H9 (cell line): Measurements from ENCODE around the gene SRPK2. TPM values are rescaled to one million over a fixed set of nuclear protein-coding genes. Genes with fewer than 3 reads are reported as not detected.
A peak's percentile ranks its signal among the peaks of the same experiment; 100 is the strongest.

Experiments used
- DNase-seq: peaks from one replicate; pipeline ENCODE4 v3.0.0-alpha.2; 2017
- H2AFZ ChIP-seq: one replicate; pipeline ENCODE4 v1.6.1; 2013; ENCODE audit warnings: mild to moderate bottlenecking, low read length, control low read depth, moderate library complexity
- H2AK5ac ChIP-seq: 2 replicates; pipeline ENCODE4 v1.6.1; 2013; ENCODE audit warnings: low read length, control low read depth, mixed read lengths; ENCODE audit not compliant: insufficient read length
- H2BK120ac ChIP-seq: one replicate; pipeline ENCODE4 v1.6.1; 2013; ENCODE audit warnings: low read depth, mild to moderate bottlenecking, low read length, control low read depth, inconsistent platforms; ENCODE audit not compliant: poor library complexity, severe bottlenecking
- H2BK12ac ChIP-seq: 2 replicates; pipeline ENCODE4 v1.6.1; 2013; ENCODE audit warnings: low read length, control low read depth, mixed read lengths, low read depth; ENCODE audit not compliant: insufficient read length
- H2BK15ac ChIP-seq: 2 replicates; pipeline ENCODE4 v1.6.1; 2013; ENCODE audit warnings: low read depth, low read length, control low read depth
- H2BK20ac ChIP-seq: one replicate; pipeline ENCODE4 v1.6.1; 2013; ENCODE audit warnings: low read depth, mild to moderate bottlenecking, low read length, control low read depth, inconsistent platforms; ENCODE audit not compliant: poor library complexity, severe bottlenecking
- H2BK5ac ChIP-seq: 2 replicates; pipeline ENCODE4 v1.6.1; 2013; ENCODE audit warnings: low read length, control low read depth, mixed read lengths; ENCODE audit not compliant: insufficient read length
- H3K14ac ChIP-seq: 2 replicates; pipeline ENCODE4 v1.6.1; 2013; ENCODE audit warnings: low read length, control low read depth; ENCODE audit not compliant: insufficient read depth
- H3K18ac ChIP-seq: 2 replicates; pipeline ENCODE4 v1.6.1; 2013; ENCODE audit warnings: low read depth, mild to moderate bottlenecking, mixed read lengths, low read length, control low read depth; ENCODE audit not compliant: insufficient read length
- H3K23ac ChIP-seq: 2 replicates; pipeline ENCODE4 v1.6.1; 2013; ENCODE audit warnings: low read length, control low read depth, mixed read lengths, low read depth; ENCODE audit not compliant: insufficient read length
- H3K23me2 ChIP-seq: 2 replicates; pipeline ENCODE4 v1.6.1; 2013; ENCODE audit warnings: low read depth, mild to moderate bottlenecking, mixed read lengths, low read length, control low read depth; ENCODE audit not compliant: insufficient read length, poor library complexity, severe bottlenecking
- H3K27ac ChIP-seq: 2 replicates; pipeline ENCODE4 v1.5.1; 2013; ENCODE audit warnings: low read length, control low read depth, mixed read lengths, low read depth; ENCODE audit not compliant: insufficient read length
- H3K27me3 ChIP-seq: 2 replicates; pipeline ENCODE4 v1.6.1; 2013; ENCODE audit warnings: low read length, control low read depth, inconsistent platforms; ENCODE audit not compliant: insufficient read depth
- H3K4ac ChIP-seq: 2 replicates; pipeline ENCODE4 v1.6.1; 2013; ENCODE audit warnings: low read depth, mild to moderate bottlenecking, control low read depth, inconsistent platforms, low read length, moderate library complexity
- H3K4me1 ChIP-seq: 2 replicates; pipeline ENCODE4 v1.6.1; 2013; ENCODE audit warnings: low read length, control low read depth, inconsistent platforms; ENCODE audit not compliant: insufficient read depth
- H3K4me2 ChIP-seq: 2 replicates; pipeline ENCODE4 v1.6.1; 2013; ENCODE audit warnings: low read length, control low read depth, mixed read lengths; ENCODE audit not compliant: insufficient read length, insufficient read depth
- H3K56ac ChIP-seq: 2 replicates; pipeline ENCODE4 v1.6.1; 2013; ENCODE audit warnings: low read depth, mild to moderate bottlenecking, mixed read lengths, low read length, control low read depth; ENCODE audit not compliant: insufficient read length
- H3K79me1 ChIP-seq: 2 replicates; pipeline ENCODE4 v1.6.1; 2013; ENCODE audit warnings: low read depth, mild to moderate bottlenecking, moderate library complexity, low read length, control low read depth, inconsistent platforms; ENCODE audit not compliant: insufficient read depth, poor library complexity, severe bottlenecking
- H3K79me2 ChIP-seq: 2 replicates; pipeline ENCODE4 v1.6.1; 2013; ENCODE audit warnings: low read length, control low read depth, inconsistent platforms; ENCODE audit not compliant: insufficient read depth
- H3K9ac ChIP-seq: 2 replicates; pipeline ENCODE4 v1.6.1; 2013; ENCODE audit warnings: low read length, control low read depth, mixed read lengths; ENCODE audit not compliant: insufficient read length; ENCODE audit errors: extremely low read depth
- H3K9me3 ChIP-seq: one replicate; pipeline ENCODE4 v1.6.1; 2013; ENCODE audit warnings: low read depth, low read length, inconsistent platforms; ENCODE audit not compliant: control insufficient read depth
- H3T11ph ChIP-seq: one replicate; pipeline ENCODE4 v1.6.1; 2013; ENCODE audit warnings: mild to moderate bottlenecking, low read length, control low read depth, inconsistent platforms
- H4K20me1 ChIP-seq: one replicate; pipeline ENCODE4 v1.6.1; 2013; ENCODE audit not compliant: control insufficient read depth, insufficient read length, insufficient read depth
- H4K5ac ChIP-seq: 2 replicates; pipeline ENCODE4 v1.6.1; 2013; ENCODE audit warnings: low read depth, mild to moderate bottlenecking, mixed read lengths, low read length, control low read depth; ENCODE audit not compliant: insufficient read length
- H4K8ac ChIP-seq: replicated peaks from 2 replicates; pipeline ENCODE4 v1.6.1; 2013; ENCODE audit warnings: low read length, control low read depth, mixed read lengths, low read depth; ENCODE audit not compliant: insufficient read length
- H4K91ac ChIP-seq: 2 replicates; pipeline ENCODE4 v1.6.1; 2013; ENCODE audit warnings: low read depth, mild to moderate bottlenecking, moderate library complexity, mixed read lengths, low read length, control low read depth; ENCODE audit not compliant: insufficient read length
- H3K27ac Mint-ChIP-seq, 3 experiments: 2 replicates in 2 of 3; 3 replicates in 1 of 3; pipeline ENCODE4 v1.8.0; 2020 to 2021; ENCODE audit warnings: mixed read lengths in 3 of 3, mild to moderate bottlenecking in 1 of 3, moderate library complexity in 1 of 3
- H3K27me3 Mint-ChIP-seq: 2 replicates; pipeline ENCODE4 v1.8.0; 2021; ENCODE audit warnings: low read depth, mild to moderate bottlenecking, moderate library complexity, mixed read lengths
- H3K36me3 Mint-ChIP-seq, 3 experiments: 2 replicates in 2 of 3; 3 replicates in 1 of 3; pipeline ENCODE4 v1.8.0; 2020 to 2021; ENCODE audit warnings: low read depth in 3 of 3, mixed read lengths in 3 of 3; ENCODE audit not compliant: insufficient read depth in 1 of 3
- H3K4me1 Mint-ChIP-seq, 2 experiments: 2 replicates each; pipeline ENCODE4 v1.8.0; 2020; ENCODE audit warnings: mixed read lengths in 2 of 2
- H3K4me3 Mint-ChIP-seq, 2 experiments: 2 replicates in 1 of 2; 3 replicates in 1 of 2; pipeline ENCODE4 v1.8.0; 2020 to 2021; ENCODE audit warnings: mild to moderate bottlenecking in 2 of 2, mixed read lengths in 2 of 2, moderate library complexity in 1 of 2
- H3K9me3 Mint-ChIP-seq, 2 experiments: 2 replicates in 1 of 2; 3 replicates in 1 of 2; pipeline ENCODE4 v1.8.0; 2020; ENCODE audit warnings: mild to moderate bottlenecking in 2 of 2, mixed read lengths in 2 of 2, moderate library complexity in 1 of 2
- WGBS: extraction: QIAGEN DNeasy Blood & Tissue Kit; methylation state at CpG from one replicate; pipeline ENCODE4 v1.1.7; 2013; ENCODE audit warnings: missing lambda C conversion rate, low lambda C conversion rate, mixed read lengths; ENCODE audit not compliant: insufficient read length; ENCODE audit errors: extremely low coverage; 5-methylcytosine and 5-hydroxymethylcytosine counted together
- total RNA-seq: library from RNA; stranded (reverse); gene quantifications from 2 replicates; pipeline ENCODE4 v1.2.1, GENCODE V29; 2021
- TF ChIP-seq, protein P1 (sequence below): fragments of 200-600 bp; sonication (generic); conservative IDR thresholded peaks from 3 replicates; pipeline ENCODE4 v1.8.0; 2021; ENCODE audit warnings: antibody characterized with exemption, mild to moderate bottlenecking

SRPK2 gene
- total RNA-seq, 1 experiment from 2014 or later, result 41.1 TPM

DNA sequence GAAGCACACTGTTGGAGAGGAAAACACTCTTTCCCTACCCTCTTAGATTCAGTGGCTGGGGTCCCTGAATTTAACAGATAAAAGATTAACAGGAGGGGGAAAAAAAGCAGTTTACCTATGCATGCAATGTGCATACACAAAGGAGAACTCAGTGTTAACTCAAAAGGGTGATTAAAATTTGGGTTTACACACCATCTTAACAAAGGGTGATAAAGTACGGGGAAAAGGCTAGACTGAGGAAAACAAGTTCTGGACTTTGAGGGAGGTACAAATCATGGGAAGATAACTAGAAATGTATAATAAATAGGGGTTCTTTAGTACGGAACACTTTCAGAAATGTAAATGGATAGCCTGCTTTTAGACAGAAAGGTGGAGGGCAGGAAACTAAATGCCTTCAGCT is 83.1 kb downstream of the SRPK2 start:
- Histone ChIP-seq H4K20me1 (no peaks in the 10 kb centered on the region), H3K79me1 (peaks cover 6% of the 10 kb centered on the region), H3K23me2 (no peaks in the 10 kb centered on the region), H2AK5ac (no peak overlapping the region), H2BK120ac (no peak overlapping the region), H3K56ac (no peak overlapping the region), H4K91ac (no peak overlapping the region), H3K27me3 (no peaks in the 10 kb centered on the region), H3K4ac (no peak overlapping the region), H2BK20ac (no peak overlapping the region), H3K23ac (no peak overlapping the region), H2BK5ac (no peak overlapping the region), H3K9ac (no peak overlapping the region), H4K8ac (no peak overlapping the region), H2AFZ (no peak overlapping the region), H3K18ac (no peak overlapping the region), H3K79me2 (no peaks in the 10 kb centered on the region; the same call in 1 of the 2 replicates), H3K4me1 (no peaks in the 10 kb centered on the region), H2BK15ac (no peak overlapping the region), H4K5ac (no peak overlapping the region), H3K4me2 (no peak overlapping the region), H2BK12ac (no peak overlapping the region), H3T11ph (no peak overlapping the region), H3K9me3 (no peaks in the 10 kb centered on the region), H3K14ac (no peak overlapping the region), H3K27ac (no peak overlapping the region)
- DNase-seq, result no peak
- Mint-ChIP-seq H3K27ac (peak overlapping the region in 1 of 3 experiments; percentile 31; a peak in 3 of 7 replicates), H3K4me1 (peaks cover 20 to 32% of the 10 kb centered on the region in 2 experiments), H3K27me3 (no peaks in the 10 kb centered on the region), H3K4me3 (no peak overlapping the region), H3K36me3 (no peaks in the 10 kb centered on the region), H3K9me3 (no peaks in the 10 kb centered on the region)
- TF ChIP-seq, protein P1, sequence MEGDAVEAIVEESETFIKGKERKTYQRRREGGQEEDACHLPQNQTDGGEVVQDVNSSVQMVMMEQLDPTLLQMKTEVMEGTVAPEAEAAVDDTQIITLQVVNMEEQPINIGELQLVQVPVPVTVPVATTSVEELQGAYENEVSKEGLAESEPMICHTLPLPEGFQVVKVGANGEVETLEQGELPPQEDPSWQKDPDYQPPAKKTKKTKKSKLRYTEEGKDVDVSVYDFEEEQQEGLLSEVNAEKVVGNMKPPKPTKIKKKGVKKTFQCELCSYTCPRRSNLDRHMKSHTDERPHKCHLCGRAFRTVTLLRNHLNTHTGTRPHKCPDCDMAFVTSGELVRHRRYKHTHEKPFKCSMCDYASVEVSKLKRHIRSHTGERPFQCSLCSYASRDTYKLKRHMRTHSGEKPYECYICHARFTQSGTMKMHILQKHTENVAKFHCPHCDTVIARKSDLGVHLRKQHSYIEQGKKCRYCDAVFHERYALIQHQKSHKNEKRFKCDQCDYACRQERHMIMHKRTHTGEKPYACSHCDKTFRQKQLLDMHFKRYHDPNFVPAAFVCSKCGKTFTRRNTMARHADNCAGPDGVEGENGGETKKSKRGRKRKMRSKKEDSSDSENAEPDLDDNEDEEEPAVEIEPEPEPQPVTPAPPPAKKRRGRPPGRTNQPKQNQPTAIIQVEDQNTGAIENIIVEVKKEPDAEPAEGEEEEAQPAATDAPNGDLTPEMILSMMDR, result no peak
- WGBS, result no CpG with 5 or more reads among the region's 2 CpGs
